Smooth muscle cell (in vitro differentiated cells): ENCODE measurements around the gene SPRR5. TPM values are rescaled to one million over a fixed set of nuclear protein-coding genes. Genes with fewer than 3 reads are reported as not detected.

Experiments
- DNase-seq: peaks from one replicate; lab custom pipeline; 2025; ENCODE audit not compliant: unreplicated experiment; lab: John Stamatoyannopoulos, UW
- H2AFZ ChIP-seq: fragments of 200-600 bp; sonication (generic); 2 replicates; pipeline ENCODE4 v1.6.0; 2016; ENCODE audit warnings: antibody characterized with exemption, low read depth, mild to moderate bottlenecking
- H3F3A ChIP-seq: fragments of 200-600 bp; sonication (generic); 2 replicates; pipeline ENCODE4 v1.6.0; 2017; ENCODE audit warnings: antibody characterized with exemption, low read depth
- H3K27ac ChIP-seq: fragments of 200-600 bp; sonication (generic); 2 replicates; pipeline ENCODE4 v1.5.1; 2016; ENCODE audit warnings: low read depth, mild to moderate bottlenecking
- H3K27me3 ChIP-seq: fragments of 200-600 bp; sonication (generic); 2 replicates; pipeline ENCODE4 v1.6.1; 2016; ENCODE audit warnings: low read depth, mild to moderate bottlenecking
- H3K36me3 ChIP-seq: fragments of 200-600 bp; sonication (generic); 2 replicates; pipeline ENCODE4 v1.5.1; 2016; ENCODE audit warnings: low read depth
- H3K4me1 ChIP-seq: fragments of 200-600 bp; sonication (generic); 2 replicates; pipeline ENCODE4 v1.5.1; 2016; ENCODE audit warnings: low read depth
- H3K4me2 ChIP-seq: fragments of 200-600 bp; sonication (generic); 2 replicates; pipeline ENCODE4 v1.6.0; 2016; ENCODE audit warnings: mild to moderate bottlenecking
- H3K4me3 ChIP-seq: fragments of 200-600 bp; sonication (generic); 2 replicates; pipeline ENCODE4 v1.5.1; 2016; ENCODE audit warnings: mild to moderate bottlenecking
- H3K79me2 ChIP-seq: fragments of 200-600 bp; sonication (generic); 2 replicates; pipeline ENCODE4 v1.6.0; 2016; ENCODE audit warnings: low read depth, mild to moderate bottlenecking
- H3K9ac ChIP-seq: fragments of 200-600 bp; sonication (generic); 2 replicates; pipeline ENCODE4 v1.6.0; 2016; ENCODE audit warnings: low read depth
- H3K9me3 ChIP-seq: fragments of 200-600 bp; sonication (generic); replicated peaks from 2 replicates; pipeline ENCODE4 v1.5.1; 2016; ENCODE audit warnings: low read depth
- H4K20me1 ChIP-seq: fragments of 200-600 bp; sonication (generic); 2 replicates; pipeline ENCODE4 v1.6.0; 2016; ENCODE audit warnings: low read depth
- WGBS: methylation state at CpG from one replicate; pipeline ENCODE4 v1.1.7; 2016; ENCODE audit warnings: low lambda C conversion rate; 5-methylcytosine and 5-hydroxymethylcytosine counted together
- polyA plus RNA-seq: library from polyadenylated mRNA; unstranded; fragments of >200 nt; fragmentation: Nextera tagmentation; extraction: Ambion mirVana; gene quantifications from 2 replicates; pipeline ENCODE4 v1.2.1, GENCODE V29; 2016
- total RNA-seq: library from RNA; depleted of rRNA; stranded (reverse); fragments of >200 nt; gene quantifications from 2 replicates; pipeline ENCODE4 v1.2.3, GENCODE V29; 2014
- TF ChIP-seq, protein P1 (sequence below): fragments of 200-600 bp; sonication (generic); IDR thresholded peaks from 2 replicates; pipeline ENCODE4 v1.5.1; 2017; ENCODE audit warnings: borderline replicate concordance, mild to moderate bottlenecking, antibody characterized with exemption; ENCODE audit not compliant: insufficient read depth, poor library complexity, severe bottlenecking

SPRR5 gene
- total and polyA plus RNA-seq, 2 experiments from 2014 or later, result 3.2 TPM; not detected in 1

GRCh38 chr1:152912900-152913299 lies 34.1 kb upstream of the SPRR5 start:
- Histone ChIP-seq H3K36me3 (no peaks in the 10 kb centered on the region), H3K9me3 (peaks cover 9% of the 10 kb centered on the region), H3K4me3 (no peak overlapping the region), H3K27ac (no peak overlapping the region), H3K4me2 (no peak overlapping the region), H2AFZ (no peak overlapping the region), H3F3A (no peaks in the 10 kb centered on the region), H3K79me2 (no peaks in the 10 kb centered on the region), H3K27me3 (no peaks in the 10 kb centered on the region), H4K20me1 (no peaks in the 10 kb centered on the region), H3K9ac (no peak overlapping the region), H3K4me1 (no peaks in the 10 kb centered on the region)
- TF ChIP-seq, protein P1, sequence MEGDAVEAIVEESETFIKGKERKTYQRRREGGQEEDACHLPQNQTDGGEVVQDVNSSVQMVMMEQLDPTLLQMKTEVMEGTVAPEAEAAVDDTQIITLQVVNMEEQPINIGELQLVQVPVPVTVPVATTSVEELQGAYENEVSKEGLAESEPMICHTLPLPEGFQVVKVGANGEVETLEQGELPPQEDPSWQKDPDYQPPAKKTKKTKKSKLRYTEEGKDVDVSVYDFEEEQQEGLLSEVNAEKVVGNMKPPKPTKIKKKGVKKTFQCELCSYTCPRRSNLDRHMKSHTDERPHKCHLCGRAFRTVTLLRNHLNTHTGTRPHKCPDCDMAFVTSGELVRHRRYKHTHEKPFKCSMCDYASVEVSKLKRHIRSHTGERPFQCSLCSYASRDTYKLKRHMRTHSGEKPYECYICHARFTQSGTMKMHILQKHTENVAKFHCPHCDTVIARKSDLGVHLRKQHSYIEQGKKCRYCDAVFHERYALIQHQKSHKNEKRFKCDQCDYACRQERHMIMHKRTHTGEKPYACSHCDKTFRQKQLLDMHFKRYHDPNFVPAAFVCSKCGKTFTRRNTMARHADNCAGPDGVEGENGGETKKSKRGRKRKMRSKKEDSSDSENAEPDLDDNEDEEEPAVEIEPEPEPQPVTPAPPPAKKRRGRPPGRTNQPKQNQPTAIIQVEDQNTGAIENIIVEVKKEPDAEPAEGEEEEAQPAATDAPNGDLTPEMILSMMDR, result no peak
- DNase-seq, result no peak
- 36% methylated on average over 5 of the region's 5 CpGs for WGBS

DNA sequence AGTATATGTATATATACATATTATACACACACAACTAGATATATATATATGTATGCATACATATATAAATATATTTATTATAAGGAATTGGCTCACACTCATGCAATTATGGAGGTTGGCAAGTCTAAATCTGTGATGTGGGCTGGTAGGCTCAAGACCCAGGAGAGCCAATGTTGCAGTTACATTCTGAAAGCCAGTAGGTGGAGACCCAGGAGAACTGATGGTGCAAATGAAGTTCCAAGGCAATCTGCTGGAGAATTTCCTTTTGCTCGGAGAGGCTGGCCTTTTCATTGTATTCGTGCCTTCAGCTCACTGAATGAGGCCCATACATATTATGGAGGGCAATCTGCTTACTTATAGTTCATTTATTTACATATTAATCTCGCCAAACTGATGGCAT lies 29.2 kb upstream of the SPRR5 start:
- no peak overlapping the region for H3K9ac ChIP-seq
- no peaks in the 10 kb centered on the region for H3K36me3 ChIP-seq
- no peak for DNase-seq
- no peaks in the 10 kb centered on the region for H4K20me1 ChIP-seq
- H3K4me3 ChIP-seq, result no peak overlapping the region
- TF ChIP-seq, protein P1, result no peak
- no peak overlapping the region for H3K4me2 ChIP-seq
- no peaks in the 10 kb centered on the region for H3K4me1 ChIP-seq
- WGBS, result 22% methylated on average over 3 of the region's 3 CpGs
- H3K79me2 ChIP-seq, result no peaks in the 10 kb centered on the region
- no peaks in the 10 kb centered on the region for H3F3A ChIP-seq
- no peak overlapping the region for H2AFZ ChIP-seq
- no peaks in the 10 kb centered on the region for H3K27me3 ChIP-seq
- peaks cover 12% of the 10 kb centered on the region for H3K9me3 ChIP-seq
- no peak overlapping the region for H3K27ac ChIP-seq

GRCh38 chr1:152919071-152919470 lies 27.9 kb upstream of the SPRR5 start:
- H3K9ac ChIP-seq, result no peak overlapping the region
- no peak for DNase-seq
- H4K20me1 ChIP-seq, result no peaks in the 10 kb centered on the region
- TF ChIP-seq, protein P1, result no peak
- no peak overlapping the region for H3K4me3 ChIP-seq
- no peaks in the 10 kb centered on the region for H3F3A ChIP-seq
- no peak overlapping the region for H3K27ac ChIP-seq
- no peaks in the 10 kb centered on the region for H3K27me3 ChIP-seq
- H3K79me2 ChIP-seq, result no peaks in the 10 kb centered on the region
- H3K4me2 ChIP-seq, result no peak overlapping the region
- H2AFZ ChIP-seq, result no peak overlapping the region
- peaks cover 6% of the 10 kb centered on the region for H3K9me3 ChIP-seq
- H3K4me1 ChIP-seq, result no peaks in the 10 kb centered on the region
- no peaks in the 10 kb centered on the region for H3K36me3 ChIP-seq

- Histone ChIP-seq H3F3A (no peaks in the 10 kb centered on the region), H4K20me1 (no peaks in the 10 kb centered on the region), H3K4me2 (no peak overlapping the region), H2AFZ (no peak overlapping the region), H3K27ac (no peak overlapping the region), H3K36me3 (no peaks in the 10 kb centered on the region), H3K4me1 (no peaks in the 10 kb centered on the region), H3K9ac (no peak overlapping the region), H3K4me3 (no peak overlapping the region), H3K27me3 (no peaks in the 10 kb centered on the region), H3K9me3 (peaks cover 10% of the 10 kb centered on the region), H3K79me2 (no peaks in the 10 kb centered on the region)
- TF ChIP-seq, protein P1, result no peak
- DNase-seq, result no peak
- 56% methylated on average over 2 of the region's 2 CpGs for WGBS
These were observed 22.8 kb upstream of the SPRR5 start for GRCh38 chr1:152924191-152924590.
